HepG2 (cell line): ENCODE results near the gene ZBTB7C. TPM values are rescaled to one million over a fixed set of nuclear protein-coding genes. Genes with fewer than 3 reads are reported as not detected.

Experiments used
- ATAC-seq: fragments of 200-7000 bp; cut with Tn5 transposase; 3 replicates; pipeline ENCODE4 v1.9.1; 2020; ENCODE audit warnings: mild to moderate bottlenecking, moderate library complexity
- BruUV-seq: library from RNA; stranded (reverse); fragments of 400-500 nt; replicated peaks from 2 replicates; lab custom pipeline; 2021; lab: Mats Ljungman, UMichigan
- CTCF ChIA-PET: fragments of 300-600 bp; formaldehyde crosslinking; extraction: SDS; loops from one replicate; lab custom pipeline; 2021; ENCODE audit warnings: low total read pairs, inconsistent platforms, low intra/inter-chr PET ratio; lab: Yijun Ruan, JAX
- POLR2A ChIA-PET: fragments of 350-600 bp; sonication (Branson Sonifier 250); formaldehyde crosslinking; loops from one replicate; lab custom pipeline; 2020; ENCODE audit warnings: antibody characterized with exemption, inconsistent platforms; lab: Yijun Ruan, JAX
- DNase-seq: peaks from one replicate; pipeline ENCODE4 v3.0.0-alpha.2; 2015; ENCODE audit warnings: low spot score
- FAIRE-seq: peaks from 3 replicates; lab custom pipeline; 2011; peaks lifted over from hg19 to GRCh38; lab: Jason Lieb, UNC
- H2AFZ ChIP-seq: one replicate; pipeline ENCODE4 v1.6.1; 2011; ENCODE audit warnings: low read length, inconsistent platforms
- H3K27ac ChIP-seq: fragments of 300-600 bp; 3 replicates; pipeline ENCODE4 v1.8.0; 2011; ENCODE audit warnings: mixed run types, mild to moderate bottlenecking, mixed read lengths, low read length, inconsistent platforms; ENCODE audit not compliant: insufficient read depth; ENCODE audit errors: extremely low read length
- H3K27me3 ChIP-seq, 2 experiments: fragments of 200-600 bp in 1 of 2; 2 replicates in 1 of 2; 3 replicates in 1 of 2; pipeline versions ENCODE4 v1.6.0 to v1.8.0; 2011; ENCODE audit warnings: low read length in 2 of 2, mild to moderate bottlenecking in 2 of 2, moderate library complexity in 2 of 2, inconsistent platforms in 1 of 2; ENCODE audit not compliant: insufficient read depth in 2 of 2, control insufficient read depth in 1 of 2
- H3K36me3 ChIP-seq, 2 experiments: fragments of 200-600 bp in 1 of 2; replicated peaks in 1 of 2; 2 replicates in 1 of 2; 3 replicates in 1 of 2; pipeline versions ENCODE4 v1.5.1 to v1.8.0; 2011; ENCODE audit warnings: low read length in 2 of 2, inconsistent platforms in 1 of 2; ENCODE audit not compliant: insufficient read depth in 2 of 2, control insufficient read depth in 1 of 2
- H3K4me1 ChIP-seq: 2 replicates; pipeline ENCODE4 v1.5.1; 2012; ENCODE audit warnings: low read length, inconsistent platforms; ENCODE audit not compliant: insufficient read depth
- H3K4me2 ChIP-seq: 2 replicates; pipeline ENCODE4 v1.6.0; 2011; ENCODE audit warnings: low read depth, low read length, inconsistent platforms
- H3K4me3 ChIP-seq, 3 experiments: fragments of 200-600 bp in 1 of 3; sonication (generic), shearing (Covaris generic) in 1 of 3; replicated peaks in 1 of 3; 2 replicates each; pipeline ENCODE4 v1.5.1; 2011 to 2016; ENCODE audit warnings: low read length in 3 of 3, inconsistent platforms in 2 of 3, low read depth in 2 of 3, mild to moderate bottlenecking in 2 of 3, control low read depth in 1 of 3, mixed read lengths in 1 of 3; ENCODE audit not compliant: insufficient read depth in 1 of 3
- H3K79me2 ChIP-seq: one replicate; pipeline ENCODE4 v1.6.1; 2011; ENCODE audit warnings: low read length, inconsistent platforms; ENCODE audit not compliant: insufficient read depth
- H3K9ac ChIP-seq: 2 replicates; pipeline ENCODE4 v1.6.0; 2011; ENCODE audit warnings: mild to moderate bottlenecking, low read depth, low read length, inconsistent platforms; ENCODE audit not compliant: insufficient read depth
- H3K9me3 ChIP-seq: 2 replicates; pipeline ENCODE4 v1.5.1; 2012; ENCODE audit warnings: mild to moderate bottlenecking, low read length
- H4K20me1 ChIP-seq: 2 replicates; pipeline ENCODE4 v1.6.0; 2011; ENCODE audit warnings: inconsistent platforms, mild to moderate bottlenecking, low read length, moderate library complexity; ENCODE audit not compliant: insufficient read depth
- BHLHE40 ChIP-seq: IDR thresholded peaks from 2 replicates; pipeline ENCODE4 v1.6.1; 2011; ENCODE audit warnings: low read length, improper control_type of control experiment
- ELF3 ChIP-seq: IDR thresholded peaks from 2 replicates; pipeline ENCODE4 v1.6.1; 2016; ENCODE audit warnings: missing genetic modification reagents, missing compliant biosample characterization
- EZH2 ChIP-seq: conservative IDR thresholded peaks from 2 replicates; pipeline ENCODE4 v1.6.1; 2012; ENCODE audit warnings: mild to moderate bottlenecking, low read depth, low read length, moderate library complexity
- IRX3 ChIP-seq: sonication (generic); formaldehyde crosslinking; IDR thresholded peaks from 2 replicates; pipeline ENCODE4 v1.8.1; 2023; ENCODE audit warnings: mild to moderate bottlenecking, low read depth, missing genetic modification reagents, borderline replicate concordance
- KAT8 ChIP-seq: IDR thresholded peaks from 2 replicates; pipeline ENCODE4 v1.6.1; 2016; ENCODE audit warnings: missing genetic modification reagents, missing compliant biosample characterization
- POLR2A ChIP-seq, 2 experiments: IDR thresholded peaks; 2 replicates each; pipeline ENCODE4 v1.6.1; 2011; ENCODE audit warnings: low read depth in 2 of 2, low read length in 2 of 2, mild to moderate bottlenecking in 1 of 2, moderate library complexity in 1 of 2; ENCODE audit not compliant: insufficient read depth in 1 of 2
- SMAD1 ChIP-seq: sonication (generic); formaldehyde crosslinking; IDR thresholded peaks from 2 replicates; pipeline ENCODE4 v1.4.0; 2020; ENCODE audit warnings: missing genetic modification reagents, low read depth, mild to moderate bottlenecking, borderline replicate concordance
- SP4 ChIP-seq: sonication (generic); formaldehyde crosslinking; IDR thresholded peaks from 2 replicates; pipeline ENCODE4 v1.8.1; 2023; ENCODE audit warnings: mild to moderate bottlenecking, missing genetic modification reagents
- TBX2 ChIP-seq: sonication (generic); formaldehyde crosslinking; IDR thresholded peaks from 2 replicates; pipeline ENCODE4 v1.5.0; 2020; ENCODE audit warnings: missing genetic modification reagents, mild to moderate bottlenecking, borderline replicate concordance
- TCF12 ChIP-seq, 2 experiments: fragments of 450-650 bp in 1 of 2; sonication (generic) in 1 of 2; formaldehyde crosslinking in 1 of 2; IDR thresholded peaks; 2 replicates each; pipeline versions ENCODE4 v1.6.1 to v1.8.0; 2017 to 2022; ENCODE audit warnings: antibody characterized with exemption in 1 of 2, mild to moderate bottlenecking in 1 of 2, missing genetic modification reagents in 1 of 2, moderate library complexity in 1 of 2
- ZBTB7B ChIP-seq: sonication (generic); formaldehyde crosslinking; IDR thresholded peaks from 2 replicates; pipeline ENCODE4 v1.4.0; 2020; ENCODE audit warnings: missing genetic modification reagents
- ZFP90 ChIP-seq: sonication (generic); formaldehyde crosslinking; IDR thresholded peaks from 2 replicates; pipeline ENCODE4 v1.8.0; 2022; ENCODE audit warnings: missing genetic modification reagents, mild to moderate bottlenecking, inconsistent platforms, borderline replicate concordance
- ZNF207 ChIP-seq: fragments of 450-650 bp; IDR thresholded peaks from 2 replicates; pipeline ENCODE4 v1.6.1; 2016; ENCODE audit warnings: antibody characterized with exemption, borderline replicate concordance
- ZNF431 ChIP-seq: sonication (generic); formaldehyde crosslinking; IDR thresholded peaks from 2 replicates; pipeline ENCODE4 v1.9.0; 2022; ENCODE audit warnings: missing genetic modification reagents, low read depth, mild to moderate bottlenecking, borderline replicate concordance
- ZNF501 ChIP-seq: sonication (generic); formaldehyde crosslinking; IDR thresholded peaks from 2 replicates; pipeline ENCODE4 v1.5.1; 2020; ENCODE audit warnings: mild to moderate bottlenecking, moderate library complexity, missing genetic modification reagents
- ZNF598 ChIP-seq: sonication (generic); formaldehyde crosslinking; IDR thresholded peaks from 2 replicates; pipeline ENCODE4 v1.5.1; 2020; ENCODE audit warnings: mild to moderate bottlenecking, missing genetic modification reagents, borderline replicate concordance
- ZNF776 ChIP-seq: sonication (generic); formaldehyde crosslinking; IDR thresholded peaks from 2 replicates; pipeline ENCODE4 v1.4.0; 2020; ENCODE audit warnings: mild to moderate bottlenecking, missing genetic modification reagents
- WGBS: methylation state at CpG from one replicate; pipeline ENCODE4 v1.1.6; 2017; ENCODE audit warnings: low lambda C conversion rate; 5-methylcytosine and 5-hydroxymethylcytosine counted together
- in situ Hi-C: cut with HindIII; loops from 2 replicates; pipeline ENCODE4 v1.10.0; 2017; ENCODE audit warnings: low pct_unique_long_range_greater_than_20kb; ENCODE audit not compliant: extremely low pct_ligation_motif_present
- intact Hi-C: fragments of 100-400 bp; cut with micrococcal nuclease; formaldehyde crosslinking; loops from one replicate; pipeline ENCODE4 v1.10.0; 2022; ENCODE audit not compliant: unreplicated experiment
- polyA plus RNA-seq, 8 experiments: library from polyadenylated mRNA; depleted of rRNA in 3 of 8; stranded (reverse) in 7 of 8; unstranded in 1 of 8; fragments of >200 nt; fragmentation: Illumina TruSeq in 4 of 8; extraction: Trizol in 4 of 8; gene quantifications; 2 replicates each; pipeline versions ENCODE4 v1.2.1 to v1.2.3, GENCODE V29; 2011 to 2016; ENCODE audit warnings: low read depth in 4 of 8, missing spikeins in 1 of 8, mixed read lengths in 1 of 8; ENCODE audit not compliant: insufficient read depth in 1 of 8
- total RNA-seq, 5 experiments: library from RNA; depleted of rRNA; stranded (reverse); fragments of >200 nt; fragmentation: Illumina TruSeq; extraction: Trizol; gene quantifications; 2 replicates each; pipeline ENCODE4 v1.2.3, GENCODE V29; 2016; ENCODE audit warnings: low read depth in 1 of 5
- TF ChIP-seq, protein P1 (sequence below): sonication (generic); formaldehyde crosslinking; IDR thresholded peaks from 2 replicates; pipeline ENCODE4 v1.4.0; 2020; ENCODE audit warnings: missing genetic modification reagents
- TF ChIP-seq, protein P2 (sequence below): sonication (generic); formaldehyde crosslinking; conservative IDR thresholded peaks from 2 replicates; pipeline ENCODE4 v1.4.0; 2020; ENCODE audit warnings: missing genetic modification reagents

The ZBTB7C gene
- total and polyA plus RNA-seq, 2 of the 13 experiments (the other 11 are each of a cell fraction or from before 2014, with no cell fraction given) = 0.01 to 0.04 TPM

DNA sequence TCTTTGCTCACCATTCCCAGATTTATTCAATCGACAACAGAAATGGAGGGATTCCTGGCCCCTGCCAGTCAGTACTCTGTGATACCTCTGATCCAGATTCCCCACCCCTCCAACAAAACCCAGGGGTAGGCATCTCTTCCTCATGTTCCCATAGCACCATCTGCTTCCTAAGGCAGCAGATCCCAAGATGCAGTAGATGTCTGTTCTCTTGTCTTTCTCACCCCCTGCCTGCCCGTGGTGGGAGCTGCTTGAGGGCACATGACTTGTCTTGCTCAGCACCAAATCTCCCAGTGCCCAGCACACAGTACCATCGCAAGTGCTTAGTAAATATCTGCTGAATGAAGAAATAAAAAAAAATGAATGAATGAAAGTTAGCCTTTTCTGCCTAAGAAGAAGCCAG, 98.2 kb downstream of the ZBTB7C start:
- BruUV-seq = no TSS peak
- Histone ChIP-seq H3K27ac (no peak overlapping the region), H3K9ac (no peak overlapping the region), H3K4me2 (no peak overlapping the region), H3K36me3 (no peaks in the 10 kb centered on the region), H3K4me3 (no peak overlapping the region), H3K4me1 (no peaks in the 10 kb centered on the region), H3K9me3 (no peaks in the 10 kb centered on the region), H2AFZ (no peak overlapping the region), H4K20me1 (no peaks in the 10 kb centered on the region), H3K79me2 (no peaks in the 10 kb centered on the region), H3K27me3 (peaks cover 5 to 30% of the 10 kb centered on the region in 2 experiments; a peak in 3 of 5 replicates)
- ChIA-PET POLR2A (no interaction called here), CTCF (no interaction called here)
- TF ChIP-seq ZFP90 (CRISPR knock-in tag) (no peak), TCF12 (IDR thresholded peaks at IDR 0.05) (no peak), TCF12 (CRISPR knock-in tag; IDR thresholded peaks at IDR 0.05) (no peak), SP4 (CRISPR knock-in tag) (no peak), ZNF431 (no peak), IRX3 (no peak), SMAD1 (CRISPR knock-in tag) (no peak), ZNF598 (CRISPR knock-in tag) (no peak), ZBTB7B (CRISPR knock-in tag) (no peak), ELF3 (CRISPR knock-in tag) (no peak), ZNF776 (no peak), ZNF207 (no peak), KAT8 (CRISPR knock-in tag) (no peak), ZNF501 (CRISPR knock-in tag) (no peak), EZH2 (no peak), TBX2 (CRISPR knock-in tag) (no peak), POLR2A (IDR thresholded peaks at IDR 0.05; ENCODE audit: insufficient read depth in 1 of 2, low read depth in 2 of 2, low read length in 2 of 2) (no peak), BHLHE40 (no peak)
- TF ChIP-seq, protein P1, sequence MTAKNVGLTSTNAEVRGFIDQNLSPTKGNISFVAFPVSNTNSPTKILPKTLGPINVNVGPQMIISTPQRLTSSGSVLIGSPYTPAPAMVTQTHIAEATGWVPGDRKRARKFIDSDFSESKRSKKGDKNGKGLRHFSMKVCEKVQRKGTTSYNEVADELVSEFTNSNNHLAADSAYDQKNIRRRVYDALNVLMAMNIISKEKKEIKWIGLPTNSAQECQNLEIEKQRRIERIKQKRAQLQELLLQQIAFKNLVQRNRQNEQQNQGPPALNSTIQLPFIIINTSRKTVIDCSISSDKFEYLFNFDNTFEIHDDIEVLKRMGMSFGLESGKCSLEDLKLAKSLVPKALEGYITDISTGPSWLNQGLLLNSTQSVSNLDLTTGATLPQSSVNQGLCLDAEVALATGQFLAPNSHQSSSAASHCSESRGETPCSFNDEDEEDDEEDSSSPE (CRISPR knock-in tag) = no peak
- TF ChIP-seq, protein P2, sequence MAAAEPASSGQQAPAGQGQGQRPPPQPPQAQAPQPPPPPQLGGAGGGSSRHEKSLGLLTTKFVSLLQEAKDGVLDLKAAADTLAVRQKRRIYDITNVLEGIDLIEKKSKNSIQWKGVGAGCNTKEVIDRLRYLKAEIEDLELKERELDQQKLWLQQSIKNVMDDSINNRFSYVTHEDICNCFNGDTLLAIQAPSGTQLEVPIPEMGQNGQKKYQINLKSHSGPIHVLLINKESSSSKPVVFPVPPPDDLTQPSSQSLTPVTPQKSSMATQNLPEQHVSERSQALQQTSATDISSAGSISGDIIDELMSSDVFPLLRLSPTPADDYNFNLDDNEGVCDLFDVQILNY = no peak
- FAIRE-seq (no peak), DNase-seq (no peak), ATAC-seq (no peak)
- in situ Hi-C loops (no loop called here), intact Hi-C loops (no loop called here)
- WGBS = 2% methylated on average over 3 of the region's 3 CpGs
